Cardiac septum (tissue), 1 donor: ENCODE results near the gene GNG13. TPM values are rescaled to one million over a fixed set of nuclear protein-coding genes. Genes with fewer than 3 reads are reported as not detected.
"Not testable (repeated sequence)": the region's sequence is repeated elsewhere in the genome, so short reads cannot be mapped to it uniquely, and the experiment has no call there.

Experiments
- DNase-seq: peaks from one replicate; pipeline ENCODE4 v3.0.0-alpha.2; 2020; ENCODE audit warnings: low spot score
- intact Hi-C: fragments of 100-400 bp; cut with DNase I; formaldehyde crosslinking; loops from one replicate; pipeline ENCODE4 v1.14.0; 2022
- total RNA-seq: library from RNA; stranded (reverse); fragmentation: NEBNext Ultra II Directional; extraction: Animal tissue kit (Norgen Biotek cat#: 25700); gene quantifications from one replicate; pipeline ENCODE4 v1.2.1, GENCODE V29; 2021
- donor health status: DM: no; HTN: no; CAD: no.

The GNG13 gene
- total RNA-seq, 1 donor from 2014 or later = not detected

DNA sequence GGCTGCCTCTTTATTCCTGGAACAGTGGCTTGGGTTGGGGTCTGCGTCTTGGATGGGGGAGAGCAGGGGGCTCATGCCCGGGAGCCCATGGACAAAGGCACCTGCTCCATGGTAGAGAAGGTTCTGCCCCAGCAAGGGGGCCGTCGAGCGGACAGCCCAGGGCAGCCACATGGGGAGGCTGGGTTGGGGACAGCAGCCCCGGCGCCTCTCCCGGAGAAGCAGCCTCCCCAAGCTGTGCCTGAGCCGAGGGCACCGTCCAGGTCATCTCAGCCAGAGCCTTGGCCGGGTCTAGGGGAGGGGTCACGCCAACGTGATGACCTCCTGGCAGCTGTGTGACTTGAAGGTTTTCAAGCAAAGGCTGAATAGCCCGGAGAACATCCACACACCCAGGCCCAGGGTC, 32.9 kb upstream of the GNG13 start:
- DNase-seq = no peak
- intact Hi-C loops = loop anchor here (5.0 kb wide), 1 partner anchor 214 kb away; no protein-coding TSS in a partner anchor

DNA sequence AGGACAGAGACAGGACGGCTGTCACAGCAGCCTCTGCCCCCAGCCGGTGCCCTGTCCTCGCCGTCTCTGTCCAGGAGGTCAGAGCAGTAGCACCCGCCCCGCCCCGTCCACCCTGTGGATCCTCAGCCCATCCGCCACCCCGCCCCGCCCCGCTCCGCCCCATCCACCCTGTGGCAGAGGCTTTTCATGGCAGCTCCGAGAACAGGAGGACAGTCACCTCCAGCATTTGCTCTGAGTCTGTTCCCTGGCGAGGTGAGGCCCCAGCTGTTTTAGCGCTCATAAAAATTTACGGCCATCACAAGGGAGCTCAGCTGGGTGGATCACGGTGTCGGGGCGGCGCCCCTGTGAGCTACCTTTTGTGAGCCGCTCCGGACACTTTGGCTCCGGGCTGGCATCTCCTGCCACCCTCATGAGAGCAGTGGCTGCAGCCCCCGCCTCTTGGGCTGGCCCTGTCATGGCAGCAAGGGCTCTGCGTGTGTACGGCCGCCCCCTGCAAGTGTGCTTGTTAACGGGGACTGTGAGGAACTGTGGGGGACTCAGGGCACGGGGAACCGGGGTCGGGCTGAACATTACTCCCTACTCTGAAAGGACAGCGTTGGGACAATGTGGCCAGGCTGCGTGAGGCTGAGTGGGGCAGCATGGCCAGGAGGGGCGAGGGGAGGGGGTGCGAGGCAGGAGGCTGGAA, 32.3 kb upstream of the GNG13 start:
- intact Hi-C loops = loop anchor here (5.0 kb wide), 1 partner anchor 215 kb away; no protein-coding TSS in a partner anchor
- DNase-seq = no peak

- no peak for DNase-seq
- intact Hi-C loops = loop anchor here (5.0 kb wide), 1 partner anchor 216 kb away; no protein-coding TSS in a partner anchor
Measured at GRCh38 chr16:831571-832413, 31.3 kb upstream of the GNG13 start.

- intact Hi-C loops = loop anchor here (5.0 kb wide), 1 partner anchor 216 kb away; no protein-coding TSS in a partner anchor
- DNase-seq = no peak
Measured at GRCh38 chr16:830871-831570, 30.5 kb upstream of the GNG13 start.

DNA sequence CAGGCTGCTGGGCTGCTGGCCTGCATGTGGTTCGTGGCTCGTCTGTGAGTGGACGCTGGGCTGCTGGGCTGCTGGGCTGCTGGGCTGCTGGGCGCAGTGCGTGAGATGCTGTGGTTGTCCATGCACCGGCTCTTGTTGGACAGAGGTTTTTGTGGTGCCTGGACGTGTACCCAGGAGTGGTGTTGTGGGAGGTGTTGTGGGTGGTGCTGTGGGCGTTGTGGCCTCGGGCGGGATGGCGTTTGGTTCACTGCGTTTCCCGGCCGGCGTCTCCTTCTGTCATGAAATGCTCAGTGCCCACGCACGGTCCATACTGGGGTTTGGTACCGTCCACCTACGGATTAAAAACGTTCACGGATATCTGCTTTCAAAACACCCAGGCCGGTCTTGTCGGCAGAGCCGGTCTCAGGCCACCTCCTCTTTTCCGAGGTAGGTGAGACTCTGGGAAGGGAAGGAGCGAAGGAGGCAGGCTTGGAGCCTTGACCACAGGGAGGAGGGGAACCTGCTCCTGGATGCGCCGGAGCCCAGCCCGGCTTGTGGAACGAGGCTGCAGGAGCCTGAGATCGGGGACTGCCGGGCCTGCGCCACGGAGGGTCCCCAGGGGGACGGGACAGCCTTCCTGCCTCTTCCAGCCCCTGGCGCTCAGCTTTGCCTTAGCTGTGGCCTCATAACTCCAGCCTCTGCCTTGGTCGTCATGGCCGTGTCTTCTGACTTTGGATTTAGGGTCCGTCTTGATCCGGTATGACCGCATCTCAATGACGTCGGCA, 29.8 kb upstream of the GNG13 start:
- intact Hi-C loops = loop anchor here (5.0 kb wide), 1 partner anchor 217 kb away; no protein-coding TSS in a partner anchor
- no peak for DNase-seq

DNA sequence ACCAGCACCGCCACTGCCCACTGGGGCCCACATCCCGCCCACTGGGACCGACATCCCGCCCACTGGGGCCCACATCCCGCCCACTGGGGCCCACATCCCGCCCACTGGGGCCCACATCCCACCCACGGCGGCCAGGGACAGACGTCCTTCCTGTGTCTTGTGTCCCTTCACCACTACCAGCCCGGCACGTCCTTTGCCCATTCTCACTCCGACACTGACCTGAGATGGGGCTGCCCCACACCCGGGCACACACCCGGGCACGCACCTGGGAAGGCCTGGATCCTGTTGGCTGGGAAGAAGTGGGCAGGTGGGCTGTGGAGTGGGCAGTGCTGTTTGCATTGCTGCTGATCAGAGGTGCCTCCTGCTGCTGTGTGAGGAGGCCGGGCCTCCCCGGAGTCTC, 28.4 kb upstream of the GNG13 start:
- intact Hi-C loops = no loop called here
- DNase-seq = no peak

DNA sequence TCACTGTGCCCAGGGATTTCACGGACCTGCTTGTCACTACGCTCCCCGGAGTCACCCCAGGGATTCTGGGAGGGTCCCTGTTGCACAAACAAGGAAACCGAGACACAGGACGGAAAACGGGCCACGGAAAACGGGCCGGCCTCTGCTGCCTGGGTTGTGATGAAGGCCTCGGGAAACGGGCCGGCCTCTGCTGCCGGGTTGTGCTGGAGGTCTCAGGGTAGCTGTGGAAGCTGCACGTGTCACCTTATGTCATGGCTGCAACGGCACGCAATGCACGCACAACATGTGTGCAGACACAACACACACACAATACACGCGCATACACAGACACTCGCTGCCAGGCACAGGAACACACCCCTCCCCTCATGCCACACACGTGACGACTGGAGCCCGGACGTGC, 27.0 kb upstream of the GNG13 start:
- DNase-seq = no peak
- intact Hi-C loops = no loop called here

DNA sequence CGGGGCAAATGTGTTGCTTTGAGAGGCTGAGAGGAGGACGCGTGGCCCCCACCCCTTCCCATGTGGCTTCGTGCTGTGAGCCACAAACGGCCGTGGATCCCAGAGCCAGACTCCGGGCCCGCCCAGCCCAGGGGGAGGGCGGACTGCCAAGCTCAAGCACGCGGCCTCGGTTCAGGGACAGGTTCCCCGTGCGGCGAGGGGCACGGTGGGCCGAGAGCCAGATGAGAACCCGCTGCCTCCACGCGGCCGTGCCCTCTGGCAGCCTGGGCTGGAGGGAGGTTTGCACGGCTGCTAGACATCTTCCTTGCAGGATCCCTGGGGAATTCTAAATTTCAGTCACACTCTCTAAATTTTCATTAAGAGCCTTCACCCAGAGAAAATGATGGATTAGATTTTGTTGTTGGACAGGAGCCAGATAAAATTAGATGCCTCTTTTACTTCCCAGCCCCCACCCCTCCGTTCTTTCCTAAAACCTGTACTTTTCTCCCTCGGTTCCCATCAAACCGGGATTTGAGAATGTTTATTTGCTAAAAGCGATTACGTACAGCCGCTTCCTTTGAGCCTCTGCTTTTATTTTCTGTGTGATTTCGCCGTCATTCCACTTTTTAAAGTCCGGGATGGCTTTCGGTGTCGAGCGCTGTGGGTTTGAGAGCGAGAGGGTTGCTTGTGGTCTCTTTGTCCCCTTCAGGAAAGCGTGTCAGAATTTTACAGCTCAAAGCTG, 25.0 kb upstream of the GNG13 start:
- intact Hi-C loops = no loop called here
- DNase-seq = no peak

- no peak for DNase-seq
- intact Hi-C loops = no loop called here
Measured at GRCh38 chr16:824601-825000, 24.1 kb upstream of the GNG13 start.

GRCh38 chr16:824194-824593, 23.7 kb upstream of the GNG13 start:
- DNase-seq = no peak
- intact Hi-C loops = no loop called here

DNA sequence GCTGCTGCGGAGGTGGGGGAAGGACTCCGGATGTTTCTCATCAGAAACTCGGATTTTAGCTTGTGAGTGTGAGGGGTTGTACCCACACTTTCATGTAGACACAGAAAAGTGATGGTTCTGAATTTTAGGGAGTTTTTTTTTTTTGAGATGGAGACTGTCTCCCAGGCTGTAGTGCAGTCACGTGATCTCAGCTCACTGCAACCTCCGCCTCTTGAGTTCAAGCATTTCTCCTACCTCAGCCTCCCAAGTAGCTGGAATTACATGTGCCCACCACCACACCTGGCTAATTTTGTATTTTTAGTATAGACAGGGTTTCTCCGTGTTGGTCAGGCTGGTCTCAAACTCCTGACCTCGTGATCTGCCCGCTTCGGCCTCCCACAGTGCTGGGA, 22.4 kb upstream of the GNG13 start:
- intact Hi-C loops = no loop called here
- DNase-seq = no peak

GRCh38 chr16:822174-822908, 21.8 kb upstream of the GNG13 start:
- intact Hi-C loops = no loop called here
- no peak for DNase-seq

GRCh38 chr16:821751-822150, 21.2 kb upstream of the GNG13 start:
- intact Hi-C loops = no loop called here

GRCh38 chr16:820748-821147, 20.2 kb upstream of the GNG13 start:
- no peak for DNase-seq
- intact Hi-C loops = no loop called here

More at GRCh38 chr16:821751-822150, 21.2 kb upstream of the GNG13 start:
- DNase-seq = no peak

DNA sequence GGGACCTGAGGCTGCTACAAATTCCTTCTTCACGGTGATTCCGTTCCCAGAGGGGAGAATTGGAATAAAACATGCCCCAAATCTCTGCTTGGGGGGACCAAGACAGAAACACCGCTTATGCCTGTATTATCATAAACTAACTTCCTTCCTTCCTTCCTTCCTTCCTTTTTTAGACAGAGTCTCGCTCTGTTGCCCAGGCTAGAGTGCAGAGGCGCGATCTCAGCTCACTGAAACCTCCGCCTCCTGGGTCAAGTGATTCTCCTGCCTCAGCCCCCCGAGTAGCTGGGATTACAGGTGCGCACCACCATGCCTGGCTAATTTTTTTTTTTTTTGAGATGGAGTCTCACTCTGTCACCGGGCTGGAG, 19.5 kb upstream of the GNG13 start:
- DNase-seq, intact Hi-C loops: not testable (repeated sequence)

DNA sequence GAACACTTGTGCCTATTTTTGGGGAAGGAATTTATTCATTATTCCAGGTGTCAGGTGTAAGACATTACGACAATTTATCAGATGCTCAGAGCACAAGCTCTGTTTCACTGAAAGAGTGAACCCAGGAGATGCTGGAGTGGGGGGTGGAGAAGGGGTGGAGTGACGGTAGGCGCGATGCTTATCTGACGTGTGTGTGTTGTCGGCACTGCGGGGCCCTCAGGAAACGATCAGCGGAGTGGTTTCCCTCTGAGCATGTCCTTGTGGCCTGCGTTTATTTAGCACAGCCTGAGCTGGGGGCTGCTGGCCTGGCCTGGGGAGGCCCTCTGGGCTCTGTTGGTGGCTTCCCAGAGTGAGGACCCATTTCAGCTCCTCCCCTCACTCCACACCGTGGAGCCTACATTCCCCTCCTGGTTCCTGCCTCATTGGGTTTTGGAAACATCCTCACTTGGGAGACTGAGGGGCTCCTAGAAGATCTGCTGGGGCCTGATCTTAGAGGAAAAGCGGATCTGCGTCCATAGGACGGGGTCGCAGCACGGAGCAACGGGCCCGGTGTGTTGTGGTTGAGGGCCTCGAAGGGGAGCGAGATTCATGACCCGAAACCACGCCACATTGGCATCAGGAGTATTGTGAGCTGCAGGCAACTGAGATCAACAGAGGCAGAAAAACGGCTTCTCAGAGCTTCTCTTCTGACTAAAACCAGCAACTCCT, 19.0 kb upstream of the GNG13 start:
- intact Hi-C loops = loop anchor here (10.0 kb wide), 1 partner anchor 375 kb away; no protein-coding TSS in a partner anchor
- no peak for DNase-seq

DNA sequence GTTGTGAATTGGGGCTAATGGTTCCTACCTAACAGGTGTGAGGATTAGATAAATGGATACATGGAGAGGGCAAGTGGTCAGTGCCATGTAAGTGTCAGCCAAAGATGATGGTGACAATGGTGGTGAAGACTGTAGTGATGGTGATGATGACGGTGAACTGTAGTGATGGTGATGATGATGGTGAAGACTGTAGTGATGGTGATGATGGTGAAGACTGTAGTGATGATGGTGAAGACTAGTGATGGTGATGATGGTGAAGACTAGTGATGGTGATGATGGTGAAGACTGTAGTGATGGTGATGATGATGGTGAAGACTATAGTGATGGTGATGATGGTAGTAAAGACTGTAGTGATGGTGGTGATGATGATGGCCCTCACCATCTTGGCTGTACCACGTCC, 18.1 kb upstream of the GNG13 start:
- no peak for DNase-seq
- intact Hi-C loops = loop anchor here (10.0 kb wide), 1 partner anchor 376 kb away; no protein-coding TSS in a partner anchor
